Activated CD4-positive, CD25-positive, alpha-beta regulatory T cell (primary cell): ENCODE data around the gene ARL2.
"Not testable (repeated sequence)": the region's sequence is repeated elsewhere in the genome, so short reads cannot be mapped to it uniquely, and the experiment has no call there.

Experiments
- DNase-seq, 4 experiments: peaks; one replicate each; lab custom pipeline; 2025; lab: John Stamatoyannopoulos, UW

The ARL2 gene

DNA sequence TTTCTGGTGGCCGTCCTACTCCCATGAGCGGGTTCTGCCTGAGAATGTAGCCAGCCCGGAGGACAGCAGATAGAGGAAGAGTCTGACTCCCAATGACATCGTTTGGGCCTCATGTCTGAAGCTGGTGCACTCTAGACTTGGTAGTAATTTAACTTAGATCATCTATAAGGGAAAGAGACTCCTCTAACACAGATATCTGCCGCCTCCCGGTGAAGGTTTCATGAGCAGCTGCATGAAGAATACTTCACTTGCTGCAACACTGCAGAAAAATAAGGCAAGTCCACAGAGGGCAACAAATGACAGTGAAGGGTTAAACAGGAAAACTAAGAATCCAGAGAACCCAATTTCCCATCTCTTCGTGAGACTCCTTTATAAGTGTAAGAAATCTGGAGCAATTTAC, 5.9 kb upstream of the ARL2 start:
- DNase-seq: no peak

- DNase-seq: no peak
Observed at GRCh38 chr11:65008873-65009272, 5.1 kb upstream of the ARL2 start.

- DNase-seq: peak; percentile 77 to 81 (median 78)
Observed at GRCh38 chr11:65013130-65013887, 651 bp upstream of the ARL2 start.

GRCh38 chr11:65014726-65015227, 817 bp downstream of the ARL2 start:
- no peak for DNase-seq

GRCh38 chr11:65016705-65017104, 2.7 kb downstream of the ARL2 start:
- no peak for DNase-seq

- DNase-seq: no peak
Observed at GRCh38 chr11:65017937-65018336, 4.0 kb downstream of the ARL2 start.

DNA sequence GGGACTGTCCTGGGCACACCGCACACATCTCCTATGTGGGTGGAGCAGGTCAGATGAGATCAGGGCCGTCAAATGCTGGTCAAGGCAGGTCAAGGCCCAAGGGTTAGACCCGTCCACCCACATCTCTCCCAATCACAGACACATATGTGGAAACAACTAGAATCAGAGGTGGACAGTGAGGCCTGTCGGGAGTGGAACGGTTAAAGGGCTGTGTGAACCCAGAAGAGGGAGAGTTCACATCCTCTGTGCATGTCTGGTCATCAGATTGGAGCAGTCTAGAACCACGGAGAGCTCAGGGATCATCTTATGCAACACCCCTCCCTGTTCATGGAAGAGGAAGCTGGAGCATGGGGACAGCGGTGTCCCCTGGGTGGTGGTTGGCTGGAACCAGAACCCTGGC, 5.9 kb downstream of the ARL2 start:
- DNase-seq: no peak

GRCh38 chr11:65021003-65021402, 7.0 kb downstream of the ARL2 start:
- no peak for DNase-seq

- DNase-seq: no peak
Observed at GRCh38 chr11:65021509-65021908, 7.5 kb downstream of the ARL2 start.

GRCh38 chr11:65023502-65023901, 9.5 kb downstream of the ARL2 start:
- not testable (repeated sequence) for DNase-seq

DNA sequence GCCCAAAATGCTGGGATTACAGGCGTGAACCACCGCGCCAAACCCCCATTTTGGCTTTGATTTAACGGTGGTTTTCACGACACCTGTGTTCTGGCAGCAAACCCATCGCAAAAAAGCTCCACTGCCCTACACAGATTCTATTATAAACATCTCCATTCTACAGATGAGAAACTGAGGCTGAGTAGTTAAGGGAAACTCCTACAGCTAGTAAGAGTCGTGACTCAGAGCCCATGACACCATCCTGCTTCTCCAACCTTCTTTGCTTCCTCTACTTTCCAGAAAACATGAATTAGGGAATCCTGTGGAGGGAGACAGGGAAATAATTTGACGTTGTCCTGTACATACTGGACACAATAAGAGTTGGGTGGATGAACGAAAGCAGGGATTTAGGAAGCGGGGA, 12.8 kb downstream of the ARL2 start:
- no peak for DNase-seq

DNA sequence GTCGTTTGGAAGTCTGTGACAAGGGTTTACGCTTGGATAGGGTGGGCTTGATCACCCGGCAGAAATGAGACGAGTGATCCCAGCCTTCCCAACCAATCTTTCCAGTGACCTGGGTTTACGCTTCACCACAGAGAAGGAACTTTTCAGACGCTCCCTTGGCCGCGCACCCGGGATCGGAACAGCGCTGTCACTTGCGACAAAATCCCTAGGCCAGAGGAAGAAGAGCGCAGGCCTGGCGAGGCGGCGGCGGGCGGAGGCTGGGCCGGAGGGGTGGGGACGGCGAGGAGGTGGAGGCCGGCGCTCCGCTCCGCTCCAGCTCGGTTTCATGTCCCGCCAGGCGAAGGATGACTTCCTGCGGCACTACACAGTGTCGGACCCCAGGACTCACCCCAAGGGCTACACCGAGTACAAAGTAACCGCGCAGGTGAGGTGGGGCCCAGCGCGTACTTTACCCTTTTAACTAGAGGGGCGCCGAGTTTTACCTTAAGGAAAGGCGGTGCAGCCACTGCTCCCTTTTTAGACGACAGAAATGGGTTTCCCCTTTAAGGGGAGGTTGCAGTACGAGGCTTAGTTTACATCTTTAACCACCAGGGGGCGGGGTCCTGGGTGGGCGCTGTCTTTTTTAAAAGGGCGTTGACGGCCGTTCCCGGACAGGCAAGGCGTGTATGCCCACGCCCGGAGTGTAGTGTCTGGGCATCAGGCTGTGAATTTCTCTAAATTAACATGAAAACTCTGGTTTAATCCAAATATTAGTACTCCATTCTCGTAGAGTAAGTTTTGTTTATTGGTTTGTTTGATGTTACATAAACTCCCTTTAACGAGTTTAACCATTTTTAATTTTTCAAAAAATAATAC, 13.5 kb downstream of the ARL2 start, which contains the start of gene SNX15:
Gene SNX15 (plus strand): TSS at position 227 of the 855 bp plus-strand sequence. CDS start 99 bp downstream, at position 326.
- peak; percentile 71 to 83 (median 81) for DNase-seq

DNA sequence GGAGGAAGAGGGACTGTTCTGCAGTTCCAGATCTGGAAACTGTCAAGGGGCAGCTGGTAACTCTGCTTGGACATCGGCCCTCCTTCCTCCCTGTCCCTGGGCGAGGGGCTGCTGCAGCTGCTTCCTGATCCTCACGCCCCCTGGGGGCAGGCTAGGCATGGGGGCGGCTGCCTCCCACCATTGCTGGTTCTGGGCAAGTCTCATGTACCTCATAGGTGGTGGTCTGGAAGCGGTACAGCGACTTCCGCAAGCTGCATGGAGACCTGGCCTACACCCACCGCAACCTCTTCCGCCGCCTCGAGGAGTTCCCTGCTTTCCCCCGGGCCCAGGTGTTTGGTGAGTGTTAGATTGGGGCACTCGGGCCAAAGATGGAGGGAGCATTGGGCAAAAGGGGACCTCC, 18.3 kb downstream of the ARL2 start:
- no peak for DNase-seq

DNA sequence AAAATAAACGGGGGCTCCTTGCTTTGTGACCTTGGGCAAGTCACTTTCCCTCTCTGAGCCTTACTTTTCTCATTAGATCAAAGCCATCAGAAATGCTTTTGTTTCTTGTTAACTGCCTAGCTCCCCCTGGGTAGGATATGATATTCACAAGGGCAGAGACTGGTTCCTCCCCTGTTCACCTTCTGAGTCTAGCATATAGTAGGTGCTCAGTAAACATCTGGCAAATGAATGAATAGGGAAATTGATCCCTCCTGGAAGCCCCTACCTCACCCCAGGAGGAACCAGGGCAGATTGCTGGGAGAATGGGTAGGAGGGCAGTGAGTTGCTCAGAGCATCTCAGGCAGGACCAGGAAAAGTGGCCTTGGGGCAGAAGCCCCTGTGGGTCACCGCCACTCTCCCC, 20.5 kb downstream of the ARL2 start:
- no peak for DNase-seq

GRCh38 chr11:65035579-65035978, 21.6 kb downstream of the ARL2 start:
- DNase-seq: no peak

- DNase-seq: no peak
Observed at GRCh38 chr11:65036931-65037330, 23.0 kb downstream of the ARL2 start.

- DNase-seq: no peak
Observed at GRCh38 chr11:65040520-65040846, 26.5 kb downstream of the ARL2 start.

- peak; percentile 69 to 77 (median 72) for DNase-seq
Observed at GRCh38 chr11:65040847-65041622, 27.1 kb downstream of the ARL2 start, which contains the start of gene SAC3D1. Gene SAC3D1 (plus strand): TSS chr11:65041210. CDS start chr11:65041293, 83 bp downstream.

- DNase-seq: no peak
Observed at GRCh38 chr11:65042891-65043290, 28.9 kb downstream of the ARL2 start.

DNA sequence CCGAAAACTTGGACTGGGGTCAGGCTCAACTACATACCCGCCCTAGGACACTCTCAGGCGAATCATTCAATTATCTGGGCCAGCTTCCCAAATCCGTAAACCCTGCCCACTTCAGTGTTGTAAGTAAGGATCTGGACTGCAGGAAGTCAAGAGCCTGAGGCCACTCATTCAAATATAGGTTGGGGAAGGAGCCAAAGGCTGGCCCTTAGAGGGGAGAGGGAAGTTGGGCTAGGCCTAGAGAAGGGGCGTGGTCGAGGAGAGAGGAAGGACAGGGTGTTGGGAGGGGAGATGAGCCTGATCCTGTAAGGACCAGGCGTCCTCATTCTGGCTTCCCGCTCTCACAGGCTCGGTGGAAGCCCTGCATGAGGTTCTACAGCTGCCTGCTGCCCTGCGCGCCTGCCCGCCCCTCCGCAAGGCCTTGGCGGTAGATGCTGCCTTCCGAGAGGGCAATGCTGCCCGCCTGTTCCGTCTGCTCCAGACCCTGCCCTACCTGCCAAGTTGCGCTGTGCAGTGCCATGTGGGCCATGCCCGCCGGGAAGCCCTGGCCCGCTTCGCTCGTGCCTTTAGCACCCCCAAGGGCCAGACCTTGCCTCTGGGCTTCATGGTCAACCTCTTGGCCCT, 30.0 kb downstream of the ARL2 start:
- DNase-seq: no peak

- no peak for DNase-seq
Observed at GRCh38 chr11:65045061-65045460, 31.1 kb downstream of the ARL2 start.

- DNase-seq: no peak
Observed at GRCh38 chr11:65045728-65046127, 31.8 kb downstream of the ARL2 start.
